DND-41 (cell line): ENCODE data around the gene ACAT2.

Source experiments
- CTCF ChIP-seq: IDR thresholded peaks from 2 replicates; pipeline ENCODE4 v1.5.1; 2012; ENCODE audit warnings: borderline replicate concordance, low read length, moderate library complexity, mild to moderate bottlenecking; ENCODE audit not compliant: poor library complexity, severe bottlenecking; ENCODE audit errors: extremely low read depth
- EZH2 ChIP-seq: IDR thresholded peaks from 3 replicates; pipeline ENCODE4 v1.6.1; 2012; ENCODE audit warnings: borderline replicate concordance, low read depth, mild to moderate bottlenecking, moderate library complexity, low read length, inconsistent platforms; ENCODE audit not compliant: severe bottlenecking

- no peak for TF ChIP-seq CTCF
- TF ChIP-seq EZH2, result no peak
Measured at GRCh38 chr6:159801935-159802334, 40.1 kb downstream of the ACAT2 start.
